GM03348 (cell line): ENCODE measurements around the gene PSME2.
"Not testable (repeated sequence)": the region's sequence is repeated elsewhere in the genome, so short reads cannot be mapped to it uniquely, and the experiment has no call there.

ENCODE experiments used
- DNase-seq: peaks from one replicate; pipeline ENCODE4 v3.0.0; 2012; ENCODE audit warnings: low spot score

PSME2 gene

DNA sequence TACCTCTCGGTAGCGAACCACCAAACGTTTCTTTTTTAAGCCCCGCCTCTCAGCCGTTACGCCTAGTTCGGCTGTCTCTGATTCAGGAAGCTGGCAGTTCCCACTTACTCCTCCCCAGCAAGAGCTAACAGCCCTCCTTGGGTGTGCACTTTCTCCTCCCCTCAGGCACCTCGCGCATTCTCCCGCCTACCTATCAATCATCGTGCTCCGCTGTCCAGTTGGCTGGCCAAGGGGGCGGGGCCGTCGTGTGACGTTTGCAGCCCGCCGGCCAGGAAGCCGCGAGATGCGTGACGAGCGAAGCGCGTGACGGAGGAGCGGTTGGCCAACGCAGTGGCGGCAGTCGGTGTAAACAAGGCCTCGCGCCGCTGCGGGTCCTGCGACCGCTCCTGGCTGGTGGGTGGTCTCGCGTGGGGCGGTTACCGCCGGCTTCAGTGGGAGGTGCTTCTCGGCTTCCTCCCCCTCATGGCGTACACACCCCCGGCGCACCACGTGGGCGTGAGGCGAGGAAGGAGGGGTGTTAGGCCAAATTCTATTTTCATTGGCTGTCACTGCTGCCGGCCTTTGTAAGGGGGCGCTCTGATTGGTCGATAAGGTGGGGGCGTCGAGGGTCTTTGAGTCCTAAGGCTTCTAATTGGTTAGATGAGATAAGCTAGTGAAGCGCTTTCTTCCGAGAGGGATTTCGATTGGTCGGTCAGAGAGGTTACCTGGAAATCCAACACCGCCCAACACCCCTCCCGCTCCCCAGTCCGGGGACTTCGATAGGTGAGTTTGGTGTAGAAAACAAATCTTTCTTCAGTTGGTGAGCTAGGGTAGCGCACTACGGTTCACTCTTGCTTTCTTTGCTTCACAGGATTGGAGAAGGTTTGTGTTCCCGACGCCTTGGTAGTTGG is 31.6 kb downstream of the PSME2 start, which contains the start of the genes DCAF11 and NRL:
Gene DCAF11, plus strand, starts transcription at position 246 of the 890 bp plus-strand sequence. CDS start 818 bp downstream, outside the sequence.
Gene NRL, minus strand, starts transcription at position 418 of the 890 bp plus-strand sequence. CDS start 32,101 bp downstream, outside the sequence.
- DNase-seq: peak; percentile 97

DNA sequence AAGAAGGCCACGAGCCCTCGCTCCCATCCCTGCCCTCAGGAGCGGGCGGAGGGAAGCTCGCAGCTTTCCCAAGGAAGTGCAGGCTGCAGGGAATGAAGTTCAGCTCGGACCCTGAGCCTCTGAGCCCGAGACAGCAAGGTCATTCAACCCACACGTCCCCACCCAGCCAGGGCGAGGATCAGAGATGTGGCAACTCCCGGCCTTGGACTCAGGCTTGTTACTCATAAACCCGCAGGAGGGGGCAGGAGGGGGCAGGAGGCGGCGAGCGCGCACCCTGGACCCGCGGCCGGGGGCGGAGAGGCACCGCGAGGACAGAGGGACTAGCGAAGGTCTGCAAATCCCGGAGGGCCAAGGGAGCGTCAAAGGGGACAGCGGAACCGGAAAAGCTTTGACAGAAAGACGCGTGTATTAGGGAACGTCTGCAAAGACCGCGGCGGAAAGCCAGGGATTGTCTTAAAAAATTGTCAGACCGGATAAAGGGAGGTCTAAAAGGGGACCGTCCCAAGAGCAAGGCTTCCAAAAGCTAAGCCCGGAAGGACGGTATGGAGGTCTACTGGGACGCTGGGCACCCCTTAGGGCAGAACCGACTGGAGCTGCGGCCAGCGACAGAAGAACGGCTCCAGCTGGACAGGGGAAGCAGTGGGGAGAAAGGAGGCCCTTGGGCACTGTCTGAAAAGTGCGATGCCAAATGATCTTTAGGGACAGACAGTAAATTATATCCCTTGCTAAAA is 32.4 kb downstream of the PSME2 start:
- peak; percentile 86 for DNase-seq

DNA sequence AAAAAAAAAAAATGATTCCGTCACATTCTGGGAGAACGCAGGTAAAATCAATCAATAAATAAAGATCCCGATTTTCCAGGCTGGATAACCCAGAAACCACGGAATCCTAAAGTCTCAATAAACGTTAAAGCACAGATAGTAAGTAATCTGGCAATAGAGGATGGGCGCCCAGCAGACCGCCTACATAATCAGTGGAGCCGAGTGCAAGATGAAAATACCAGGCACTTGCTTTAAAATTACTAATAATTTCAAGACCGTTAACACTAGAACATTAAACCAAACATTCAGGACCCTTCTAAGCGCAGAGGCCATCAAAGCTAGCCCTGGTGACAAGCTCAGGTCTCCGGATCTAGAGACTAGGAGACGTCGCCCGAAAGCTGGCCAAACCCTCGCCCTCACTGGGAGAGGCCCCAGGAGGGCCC is 33.0 kb downstream of the PSME2 start:
- no peak for DNase-seq

DNA sequence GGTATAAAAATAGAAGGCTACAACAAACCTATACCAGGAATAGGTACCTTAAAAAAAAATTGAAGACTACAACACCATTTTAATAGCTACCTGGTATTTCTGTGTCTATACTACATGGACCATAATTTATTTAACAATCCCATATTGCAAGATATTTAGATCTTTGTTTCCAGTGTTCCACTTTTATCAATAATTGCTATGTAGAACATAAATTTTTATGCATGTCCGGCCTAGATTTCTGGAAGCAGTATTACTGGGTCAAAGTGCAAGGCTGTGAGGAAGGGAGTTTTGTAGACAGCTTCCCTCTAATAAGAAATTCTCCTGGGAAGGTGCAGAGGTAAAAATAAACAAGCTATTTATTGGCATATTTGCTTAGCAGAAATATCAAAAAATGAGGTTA is 35.9 kb downstream of the PSME2 start:
- DNase-seq: no peak

DNA sequence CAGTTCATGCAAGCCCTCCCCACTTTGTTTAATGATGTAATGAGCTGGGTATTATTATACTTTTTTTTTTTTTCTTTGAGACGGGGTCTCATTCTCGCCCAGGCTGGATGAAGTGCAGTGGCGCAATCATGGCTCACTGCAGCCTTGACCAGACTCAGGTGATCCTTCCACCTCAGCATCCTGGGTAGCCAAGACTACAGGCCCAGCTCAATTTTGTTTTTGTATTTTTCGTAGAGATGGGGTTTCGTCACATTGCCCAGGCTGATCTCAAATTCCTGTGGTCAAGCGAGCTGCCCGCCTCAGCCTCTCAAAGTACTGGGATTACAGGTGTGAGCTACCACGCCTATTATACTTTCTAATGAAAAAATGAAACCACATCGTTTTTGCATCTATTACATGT is 36.4 kb downstream of the PSME2 start:
- DNase-seq: no peak

DNA sequence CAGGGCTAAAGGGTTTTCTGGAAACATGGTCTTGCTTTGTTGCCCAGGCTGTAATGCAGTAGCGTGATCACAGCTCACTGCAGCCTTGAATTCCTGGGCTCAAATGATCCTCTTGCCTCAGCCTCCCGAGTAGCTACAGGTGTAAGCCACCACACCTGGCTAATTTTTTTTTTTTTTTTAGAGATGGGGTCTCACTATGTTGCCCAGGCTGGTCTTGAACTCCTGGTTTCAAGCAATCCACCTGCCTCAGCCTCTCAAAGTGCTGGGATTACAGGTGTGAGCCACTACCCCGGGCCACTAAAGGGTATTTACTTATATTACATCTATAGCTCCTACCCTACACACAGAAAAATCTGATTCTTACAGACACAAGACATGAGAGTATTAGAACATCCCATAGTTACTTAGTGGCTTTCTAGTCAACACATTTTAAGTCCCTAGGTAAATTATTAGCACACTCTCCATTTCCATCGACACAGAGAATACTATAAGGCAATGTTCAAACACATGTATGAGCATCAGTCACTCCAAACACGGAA is 38.0 kb downstream of the PSME2 start:
- no peak for DNase-seq

DNA sequence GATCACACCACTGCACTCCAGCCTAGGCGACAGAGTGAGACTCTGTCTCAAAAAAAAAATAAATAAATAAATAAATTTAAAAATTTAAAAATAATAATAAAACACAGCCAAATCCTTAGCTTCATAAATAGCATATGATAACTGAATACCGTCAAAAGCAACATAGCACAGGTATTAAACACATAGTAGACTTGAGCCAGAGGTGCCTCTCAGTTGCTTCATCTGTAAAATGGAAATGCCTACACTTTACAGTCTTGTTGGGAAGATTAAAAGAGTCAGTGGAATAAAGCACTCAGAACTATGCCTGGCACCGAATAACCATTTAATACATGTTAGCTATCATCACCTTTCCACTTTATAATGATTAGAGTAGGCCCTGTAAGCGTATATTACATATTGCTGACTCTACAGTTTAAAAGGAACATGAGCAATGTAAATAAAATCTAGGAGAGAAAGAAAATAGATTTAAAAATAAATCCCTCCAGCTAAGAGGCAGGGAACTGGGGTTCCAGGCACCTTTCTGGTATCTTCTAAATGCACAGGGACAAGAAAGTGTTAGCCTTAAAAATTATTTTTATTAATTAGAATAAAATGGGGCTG is 39.6 kb downstream of the PSME2 start:
- no peak for DNase-seq

DNA sequence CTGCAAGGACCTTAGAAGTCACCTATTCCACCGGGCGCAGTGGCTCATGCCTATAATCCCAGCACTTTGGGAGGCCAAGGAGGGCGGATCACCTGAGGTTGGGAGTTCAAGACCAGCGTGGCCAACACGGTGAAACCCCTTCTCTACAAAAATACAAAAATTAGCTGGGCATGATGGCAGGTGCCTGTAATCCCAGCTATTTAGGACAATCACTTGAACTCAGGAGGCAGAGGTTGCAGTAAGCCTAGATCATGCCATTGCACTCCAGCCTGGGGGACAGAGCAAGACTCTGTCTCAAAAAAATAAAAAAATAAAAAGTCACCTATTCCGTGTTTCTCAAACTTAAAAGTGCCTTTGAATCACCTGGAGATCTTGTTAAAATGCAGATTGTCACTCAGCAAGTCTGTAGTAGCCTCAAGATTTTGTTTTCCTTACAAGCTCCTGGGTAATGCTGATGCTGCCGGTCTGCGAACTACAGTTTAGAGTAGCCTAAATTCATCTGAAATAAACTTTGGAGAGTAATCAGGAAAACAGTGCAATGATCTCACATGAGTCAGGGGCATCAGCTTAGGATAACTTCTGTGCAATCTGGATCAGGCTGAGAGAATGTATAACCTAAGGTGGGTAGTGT is 40.7 kb downstream of the PSME2 start:
- not testable (repeated sequence) for DNase-seq

DNA sequence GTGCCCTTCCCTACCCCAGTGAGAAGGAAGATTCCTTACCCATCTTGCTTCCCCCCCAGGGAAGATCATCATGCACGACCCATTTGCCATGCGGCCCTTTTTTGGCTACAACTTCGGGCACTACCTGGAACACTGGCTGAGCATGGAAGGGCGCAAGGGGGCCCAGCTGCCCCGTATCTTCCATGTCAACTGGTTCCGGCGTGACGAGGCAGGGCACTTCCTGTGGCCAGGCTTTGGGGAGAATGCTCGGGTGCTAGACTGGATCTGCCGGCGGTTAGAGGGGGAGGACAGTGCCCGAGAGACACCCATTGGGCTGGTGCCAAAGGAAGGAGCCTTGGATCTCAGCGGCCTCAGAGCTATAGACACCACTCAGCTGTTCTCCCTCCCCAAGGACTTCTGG is 43.0 kb downstream of the PSME2 start:
- no peak for DNase-seq

DNA sequence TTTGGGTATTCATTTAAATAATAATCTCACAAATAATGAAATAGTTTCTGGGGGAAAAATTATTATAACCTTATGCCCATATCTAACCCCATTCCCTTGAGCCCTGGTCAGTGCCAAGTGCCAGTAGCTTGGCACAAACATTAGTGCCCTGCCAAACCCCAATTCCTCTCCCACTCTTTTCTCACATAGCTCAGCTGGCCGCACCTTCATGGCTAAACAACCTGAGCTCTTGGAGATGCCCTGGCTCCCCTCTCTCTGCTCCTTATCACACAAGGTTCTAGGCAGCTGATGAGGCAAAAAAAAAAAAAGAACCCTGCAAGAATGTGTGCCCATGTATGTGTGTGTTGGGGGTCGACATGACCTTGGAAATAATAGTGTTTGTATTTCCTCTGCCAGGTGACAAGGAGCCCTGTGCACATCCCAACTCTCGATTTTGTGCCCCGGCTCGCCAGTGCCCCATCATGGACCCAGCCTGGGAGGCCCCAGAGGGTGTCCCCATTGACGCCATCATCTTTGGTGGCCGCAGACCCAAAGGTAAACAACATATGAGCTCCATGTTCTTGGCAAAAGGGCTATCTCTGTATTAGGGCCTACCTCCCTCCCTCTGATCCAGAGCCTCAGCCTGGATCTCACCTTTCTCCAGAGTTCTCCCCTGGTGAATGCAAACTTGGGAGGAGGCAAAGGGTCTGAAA is 43.9 kb downstream of the PSME2 start:
- no peak for DNase-seq

DNA sequence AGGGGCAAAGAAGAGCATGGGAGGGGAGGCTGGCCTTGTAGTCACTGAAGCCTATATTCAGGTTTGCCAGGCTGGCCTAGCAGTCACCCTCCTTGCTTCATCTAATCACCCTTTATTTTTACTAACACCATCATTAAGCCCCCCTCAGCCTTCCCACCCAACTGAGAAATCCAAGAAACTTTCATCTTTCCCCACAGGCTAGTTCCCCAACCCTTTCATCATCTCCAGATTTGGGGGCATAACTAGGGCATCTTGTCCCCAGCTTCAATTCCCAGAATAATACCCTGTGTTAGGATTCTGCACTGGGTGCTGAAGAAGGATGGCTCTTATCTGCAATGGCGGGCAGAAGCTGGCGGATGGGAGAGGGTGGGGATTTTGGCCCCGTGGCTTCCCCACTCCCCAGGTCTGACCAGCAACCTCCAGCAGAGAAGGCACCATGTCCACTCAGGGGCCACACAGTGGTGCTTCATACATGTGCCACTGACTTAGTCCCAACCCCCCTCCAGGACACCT is 45.4 kb downstream of the PSME2 start:
- DNase-seq: no peak

DNA sequence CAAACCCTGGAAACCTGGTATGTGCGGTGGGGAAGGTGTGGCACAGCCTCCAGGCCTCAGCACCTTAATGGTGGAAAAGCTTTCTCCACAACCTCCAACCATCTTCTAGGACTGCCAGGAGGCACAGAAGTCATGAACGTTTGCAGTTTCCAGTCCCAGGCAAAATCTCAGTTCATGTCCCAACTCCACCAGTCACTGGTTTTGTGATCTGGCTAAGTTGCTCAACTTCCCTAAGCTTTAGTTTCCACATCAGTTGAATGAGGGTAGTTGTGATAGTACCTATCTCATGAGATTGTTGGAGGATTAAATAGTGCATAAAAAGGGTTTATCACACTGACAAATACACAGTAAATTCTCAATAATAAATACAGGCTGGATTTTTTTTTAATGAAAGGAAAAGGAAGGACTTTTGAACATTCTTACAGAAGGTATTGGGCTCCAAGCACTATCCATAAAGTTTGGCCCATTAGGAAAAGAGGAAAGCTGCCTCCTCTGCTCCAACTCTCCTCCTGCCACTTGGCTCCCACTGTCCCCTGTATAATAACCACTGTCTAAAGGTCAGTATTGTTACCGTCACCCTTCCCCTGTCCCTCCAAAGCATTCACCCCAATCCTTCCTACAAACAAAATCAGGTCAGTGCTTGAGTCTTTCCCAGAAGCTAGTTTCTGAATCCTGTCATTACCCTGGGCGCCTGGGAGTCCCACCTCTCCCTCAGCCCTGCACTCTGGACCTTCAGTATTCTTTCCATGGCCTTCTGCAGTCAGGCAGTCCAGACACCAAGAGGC is 46.0 kb downstream of the PSME2 start:
- no peak for DNase-seq

DNA sequence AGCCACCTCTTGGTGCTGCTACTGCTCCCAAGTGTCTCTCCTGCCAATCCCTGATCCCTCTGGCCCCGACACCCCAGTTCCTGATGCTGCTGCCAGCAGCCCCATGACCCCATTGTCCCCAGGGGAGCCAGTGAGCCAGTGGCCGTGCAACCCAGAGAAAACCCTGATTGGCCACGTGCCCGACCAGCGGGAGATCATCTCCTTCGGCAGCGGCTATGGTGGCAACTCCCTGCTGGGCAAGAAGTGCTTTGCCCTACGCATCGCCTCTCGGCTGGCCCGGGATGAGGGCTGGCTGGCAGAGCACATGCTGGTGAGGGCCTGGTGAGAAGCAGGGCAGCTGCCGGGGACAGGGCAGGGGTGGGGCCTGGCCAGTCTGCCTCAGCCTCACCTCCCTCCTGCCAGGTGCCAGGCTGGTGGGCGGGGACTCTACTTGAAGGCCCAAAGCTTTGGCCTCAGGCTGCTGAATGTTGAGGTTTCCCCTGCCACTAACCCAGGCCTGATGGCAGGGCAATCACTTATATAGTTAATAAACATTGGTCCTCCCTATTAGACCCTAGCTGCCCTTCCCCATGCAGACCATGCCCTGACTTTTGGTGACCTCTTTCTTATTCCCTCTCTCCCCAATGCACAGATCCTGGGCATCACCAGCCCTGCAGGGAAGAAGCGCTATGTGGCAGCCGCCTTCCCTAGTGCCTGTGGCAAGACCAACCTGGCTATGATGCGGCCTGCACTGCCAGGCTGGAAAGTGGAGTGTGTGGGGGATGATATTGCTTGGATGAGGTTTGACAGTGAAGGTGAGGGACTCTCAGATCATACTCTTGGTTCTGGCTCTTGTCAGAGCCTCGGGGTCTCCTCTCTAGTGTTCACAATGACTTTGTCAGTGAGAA is 47.2 kb downstream of the PSME2 start:
- DNase-seq: no peak

DNA sequence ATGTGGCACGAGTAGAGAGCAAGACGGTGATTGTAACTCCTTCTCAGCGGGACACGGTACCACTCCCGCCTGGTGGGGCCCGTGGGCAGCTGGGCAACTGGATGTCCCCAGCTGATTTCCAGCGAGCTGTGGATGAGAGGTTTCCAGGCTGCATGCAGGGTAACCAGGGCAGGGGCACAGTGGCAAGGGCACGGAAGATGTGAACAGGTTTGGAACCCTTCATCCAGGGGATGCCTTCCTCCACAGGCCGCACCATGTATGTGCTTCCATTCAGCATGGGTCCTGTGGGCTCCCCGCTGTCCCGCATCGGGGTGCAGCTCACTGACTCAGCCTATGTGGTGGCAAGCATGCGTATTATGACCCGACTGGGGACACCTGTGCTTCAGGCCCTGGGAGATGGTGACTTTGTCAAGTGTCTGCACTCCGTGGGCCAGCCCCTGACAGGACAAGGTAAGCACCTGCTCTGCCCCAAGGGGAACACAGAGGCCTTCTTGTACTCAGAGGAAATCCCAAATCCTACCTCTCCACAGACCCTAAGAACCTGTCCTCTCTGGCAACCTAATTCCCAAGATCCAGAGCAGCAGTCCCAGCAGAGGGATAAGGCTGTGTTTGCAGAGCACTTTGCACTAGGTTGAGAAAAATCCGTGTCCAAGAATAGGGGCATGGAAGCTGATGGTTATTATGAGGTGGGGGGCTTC is 48.0 kb downstream of the PSME2 start:
- no peak for DNase-seq

DNA sequence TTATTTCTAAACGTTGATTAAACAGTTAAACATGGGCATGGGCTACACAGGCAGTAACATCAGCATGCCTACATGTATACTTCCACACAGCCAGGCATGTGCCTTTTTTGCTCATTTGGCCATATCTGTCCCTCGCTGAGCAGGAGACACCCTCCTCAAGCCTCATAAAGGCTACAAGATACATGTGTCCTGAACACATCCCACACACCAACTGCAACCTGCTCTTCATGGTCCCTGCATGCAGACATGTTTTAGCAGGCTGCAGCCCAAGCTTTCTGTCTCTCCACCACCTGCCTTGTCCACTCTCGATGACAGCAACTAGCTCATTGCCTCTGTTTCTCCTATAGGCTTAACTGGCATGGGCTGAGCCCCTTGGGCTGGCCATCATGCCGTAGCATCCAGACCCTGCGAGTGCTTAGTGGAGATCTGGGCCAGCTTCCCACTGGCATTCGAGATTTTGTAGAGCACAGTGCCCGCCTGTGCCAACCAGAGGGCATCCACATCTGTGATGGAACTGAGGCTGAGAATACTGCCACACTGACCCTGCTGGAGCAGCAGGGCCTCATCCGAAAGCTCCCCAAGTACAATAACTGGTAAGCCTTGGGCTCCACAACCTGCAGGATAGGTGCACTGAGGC is 49.7 kb downstream of the PSME2 start:
- no peak for DNase-seq

DNA sequence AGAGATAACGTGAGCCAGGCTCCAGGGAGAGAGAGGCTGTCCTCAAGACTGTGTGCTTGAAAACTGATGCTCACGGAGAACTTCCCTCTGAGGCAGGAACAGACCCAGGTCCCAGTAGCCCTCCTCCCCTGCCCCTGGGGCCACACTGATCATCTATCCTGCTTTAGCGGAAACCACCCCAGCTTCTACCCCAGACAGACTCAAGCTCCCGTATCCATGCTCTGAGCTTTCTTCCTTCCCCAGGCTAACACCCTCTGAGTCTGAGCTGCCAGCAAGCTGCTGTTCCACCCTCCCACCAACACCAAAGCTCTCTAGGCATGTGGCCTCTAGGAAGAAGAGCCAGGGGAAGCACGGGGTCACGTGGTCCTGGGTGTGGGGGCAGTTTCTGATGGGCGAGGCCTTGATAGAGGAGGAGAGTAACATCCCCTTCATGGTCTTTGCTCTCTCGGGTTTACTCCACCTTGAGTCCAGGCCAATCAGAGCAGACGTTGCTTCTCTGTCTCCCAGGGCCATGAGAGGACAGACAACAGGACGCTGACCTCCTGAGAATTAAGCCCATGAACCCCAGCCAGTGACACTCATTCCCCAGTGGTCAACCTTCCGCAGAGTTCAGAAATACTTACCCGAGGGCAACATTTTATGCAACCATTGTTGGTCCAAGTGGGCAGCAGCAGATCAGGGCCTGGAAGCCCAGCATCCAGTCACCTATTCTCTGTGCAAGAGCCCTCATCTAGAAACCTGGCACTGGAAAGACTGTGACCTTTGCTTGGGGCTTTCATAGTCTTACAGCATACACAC is 50.9 kb downstream of the PSME2 start:
- peak; percentile 85 for DNase-seq

DNA sequence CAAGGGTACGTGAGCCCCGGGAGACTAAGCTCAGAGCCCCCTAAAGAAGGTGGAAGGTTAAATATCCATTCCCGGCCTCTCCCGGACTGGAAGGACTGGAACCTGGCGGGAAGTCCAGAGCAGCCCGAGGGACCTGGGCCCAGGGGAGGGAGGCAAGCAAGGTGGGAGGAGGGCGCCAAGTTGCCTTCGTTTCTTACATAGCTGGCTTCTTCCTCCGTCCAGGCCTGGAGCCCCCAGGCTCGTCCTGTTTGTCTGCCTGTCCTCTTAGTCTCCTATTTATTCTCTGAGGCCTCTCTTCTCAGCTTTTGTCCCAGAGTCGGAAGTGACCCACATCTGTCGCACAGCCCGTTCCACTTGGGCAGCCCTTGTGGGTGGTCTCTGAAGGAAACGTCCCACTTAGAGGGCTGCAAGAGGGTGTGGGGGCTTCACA is 51.6 kb downstream of the PSME2 start:
- no peak for DNase-seq
